ENCODE results near the gene RAB7B. TPM values are rescaled to one million over a fixed set of nuclear protein-coding genes. Genes with fewer than 3 reads are reported as not detected.

The RAB7B gene
- total and polyA plus RNA-seq, 2 of the 13 experiments (the other 11 are each of a cell fraction or from before 2014, with no cell fraction given), result 0.05 to 0.46 TPM

DNA sequence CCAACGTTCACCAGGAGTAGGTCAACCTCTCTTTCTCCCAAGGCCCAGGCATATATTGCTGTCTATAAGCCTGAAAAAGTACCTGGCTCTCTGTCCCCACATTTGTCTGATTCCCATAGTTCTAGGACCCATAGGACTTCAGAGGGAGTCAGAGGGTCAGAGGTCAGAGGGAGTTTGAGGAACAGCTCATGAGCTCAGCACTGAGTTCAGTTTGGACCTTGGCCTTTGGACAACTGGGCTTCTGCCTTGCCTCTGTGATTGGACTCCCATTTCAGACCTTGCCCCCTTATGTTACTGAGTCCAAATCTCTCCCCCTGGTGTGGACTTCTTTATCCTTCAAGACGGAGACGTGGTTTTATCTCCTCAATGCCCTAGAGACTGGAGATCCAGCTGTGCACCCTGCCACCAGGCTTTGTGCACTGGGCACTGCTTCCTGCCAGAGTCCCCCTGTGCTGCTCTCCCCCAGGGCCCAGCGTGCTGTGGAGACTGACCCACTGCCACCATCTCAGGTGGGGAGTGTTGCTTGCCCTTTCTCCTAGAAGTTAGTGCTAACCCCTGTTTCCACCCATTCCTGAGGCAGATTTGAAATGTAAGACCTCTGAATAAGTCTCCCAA is 17.3 kb upstream of the RAB7B start (continued):
- TF ChIP-seq HNF4G (IDR thresholded peaks at IDR 0.05; ENCODE audit: borderline replicate concordance, low read depth, low read length) (0 out of 2 replicates have a peak, but pooled peaks have one; percentile 7), HNF4G (CRISPR knock-in tag; IDR thresholded peaks at IDR 0.05; ENCODE audit: borderline replicate concordance, low read depth) (no peak), ZNF546 (CRISPR knock-in tag; conservative IDR thresholded peaks at IDR 0.05) (no peak), ZKSCAN5 (CRISPR knock-in tag; IDR thresholded peaks at IDR 0.05) (no peak), ZNF775 (CRISPR knock-in tag; IDR thresholded peaks at IDR 0.05; ENCODE audit: borderline replicate concordance) (no peak), ZNF710 (CRISPR knock-in tag; IDR thresholded peaks at IDR 0.05; ENCODE audit: borderline replicate concordance) (no peak), ZNF530 (CRISPR knock-in tag; IDR thresholded peaks at IDR 0.05; ENCODE audit: low read depth) (no peak), CREB3 (CRISPR knock-in tag; IDR thresholded peaks at IDR 0.05) (no peak), ZNF232 (CRISPR knock-in tag; IDR thresholded peaks at IDR 0.05; ENCODE audit: borderline replicate concordance) (no peak), RBM39 (IDR thresholded peaks at IDR 0.05; ENCODE audit: low read depth, low read length, poor library complexity, severe bottlenecking) (no peak)
- TF ChIP-seq, protein P1, sequence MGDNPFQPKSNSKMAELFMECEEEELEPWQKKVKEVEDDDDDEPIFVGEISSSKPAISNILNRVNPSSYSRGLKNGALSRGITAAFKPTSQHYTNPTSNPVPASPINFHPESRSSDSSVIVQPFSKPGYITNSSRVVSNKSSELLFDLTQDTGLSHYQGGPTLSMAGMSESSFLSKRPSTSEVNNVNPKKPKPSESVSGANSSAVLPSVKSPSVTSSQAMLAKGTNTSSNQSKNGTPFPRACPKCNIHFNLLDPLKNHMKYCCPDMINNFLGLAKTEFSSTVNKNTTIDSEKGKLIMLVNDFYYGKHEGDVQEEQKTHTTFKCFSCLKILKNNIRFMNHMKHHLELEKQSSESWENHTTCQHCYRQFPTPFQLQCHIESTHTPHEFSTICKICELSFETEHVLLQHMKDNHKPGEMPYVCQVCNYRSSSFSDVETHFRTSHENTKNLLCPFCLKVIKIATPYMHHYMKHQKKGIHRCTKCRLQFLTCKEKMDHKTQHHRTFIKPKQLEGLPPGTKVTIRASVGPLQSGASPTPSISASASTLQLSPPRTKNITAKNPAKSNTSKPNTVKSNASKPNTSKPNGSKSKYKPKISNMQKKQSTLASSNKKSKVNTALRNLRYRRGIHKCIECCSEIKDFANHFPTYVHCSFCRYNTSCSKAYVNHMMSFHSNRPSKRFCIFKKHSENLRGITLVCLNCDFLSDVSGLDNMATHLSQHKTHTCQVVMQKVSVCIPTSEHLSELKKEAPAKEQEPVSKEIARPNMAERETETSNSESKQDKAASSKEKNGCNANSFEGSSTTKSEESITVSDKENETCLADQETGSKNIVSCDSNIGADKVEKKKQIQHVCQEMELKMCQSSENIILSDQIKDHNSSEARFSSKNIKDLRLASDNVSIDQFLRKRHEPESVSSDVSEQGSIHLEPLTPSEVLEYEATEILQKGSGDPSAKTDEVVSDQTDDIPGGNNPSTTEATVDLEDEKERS (CRISPR knock-in tag; IDR thresholded peaks at IDR 0.05), result no peak
- TF ChIP-seq, protein P2, sequence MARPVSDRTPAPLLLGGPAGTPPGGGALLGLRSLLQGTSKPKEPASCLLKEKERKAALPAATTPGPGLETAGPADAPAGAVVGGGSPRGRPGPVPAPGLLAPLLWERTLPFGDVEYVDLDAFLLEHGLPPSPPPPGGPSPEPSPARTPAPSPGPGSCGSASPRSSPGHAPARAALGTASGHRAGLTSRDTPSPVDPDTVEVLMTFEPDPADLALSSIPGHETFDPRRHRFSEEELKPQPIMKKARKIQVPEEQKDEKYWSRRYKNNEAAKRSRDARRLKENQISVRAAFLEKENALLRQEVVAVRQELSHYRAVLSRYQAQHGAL (CRISPR knock-in tag; IDR thresholded peaks at IDR 0.05; ENCODE audit: not compliant biosample characterization), result no peak
